ENCODE results near the gene CADM1. TPM values are rescaled to one million over a fixed set of nuclear protein-coding genes. Genes with fewer than 3 reads are reported as not detected.

CADM1 gene
- total RNA-seq, 1 donor from 2014 or later = 51.1 TPM

DNA sequence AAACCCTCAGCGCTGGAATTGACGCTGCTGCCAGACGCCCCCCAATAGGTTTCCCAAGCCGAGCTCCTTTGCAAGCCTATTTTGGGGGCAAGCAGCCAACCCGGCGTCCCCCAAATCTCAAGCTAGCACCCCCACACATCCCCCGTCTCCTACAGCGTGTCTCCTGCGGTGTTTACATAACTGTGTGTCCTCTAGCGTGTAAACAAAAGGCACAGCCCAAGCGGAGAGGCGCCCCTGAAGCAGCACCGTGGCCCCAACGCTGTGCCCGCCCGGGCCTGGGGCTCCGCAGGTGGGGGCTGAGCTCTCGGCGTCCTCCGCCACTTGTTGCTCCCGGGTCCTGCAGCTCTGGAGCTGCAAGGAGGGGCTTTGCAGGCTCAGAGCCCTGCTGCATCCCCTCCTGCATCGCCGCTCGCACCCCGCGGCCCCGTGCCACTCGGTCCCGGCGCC lies 1.6 kb downstream of the CADM1 start:
- H3K36me3 ChIP-seq = no peaks in the 10 kb centered on the region
- H3K27ac ChIP-seq (replicated peaks) = peak overlapping the region; percentile 94
- H3K9me3 ChIP-seq (replicated peaks) = no peaks in the 10 kb centered on the region
- H3K4me1 ChIP-seq = peaks cover 62% of the 10 kb centered on the region
- intact Hi-C loops (cut with micrococcal nuclease) = loop anchor here (10.0 kb wide), 1 partner anchor 172 kb away; no protein-coding TSS in a partner anchor
- TF ChIP-seq, protein P1, sequence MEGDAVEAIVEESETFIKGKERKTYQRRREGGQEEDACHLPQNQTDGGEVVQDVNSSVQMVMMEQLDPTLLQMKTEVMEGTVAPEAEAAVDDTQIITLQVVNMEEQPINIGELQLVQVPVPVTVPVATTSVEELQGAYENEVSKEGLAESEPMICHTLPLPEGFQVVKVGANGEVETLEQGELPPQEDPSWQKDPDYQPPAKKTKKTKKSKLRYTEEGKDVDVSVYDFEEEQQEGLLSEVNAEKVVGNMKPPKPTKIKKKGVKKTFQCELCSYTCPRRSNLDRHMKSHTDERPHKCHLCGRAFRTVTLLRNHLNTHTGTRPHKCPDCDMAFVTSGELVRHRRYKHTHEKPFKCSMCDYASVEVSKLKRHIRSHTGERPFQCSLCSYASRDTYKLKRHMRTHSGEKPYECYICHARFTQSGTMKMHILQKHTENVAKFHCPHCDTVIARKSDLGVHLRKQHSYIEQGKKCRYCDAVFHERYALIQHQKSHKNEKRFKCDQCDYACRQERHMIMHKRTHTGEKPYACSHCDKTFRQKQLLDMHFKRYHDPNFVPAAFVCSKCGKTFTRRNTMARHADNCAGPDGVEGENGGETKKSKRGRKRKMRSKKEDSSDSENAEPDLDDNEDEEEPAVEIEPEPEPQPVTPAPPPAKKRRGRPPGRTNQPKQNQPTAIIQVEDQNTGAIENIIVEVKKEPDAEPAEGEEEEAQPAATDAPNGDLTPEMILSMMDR (IDR thresholded peaks at IDR 0.05; ENCODE audit: borderline replicate concordance) = no peak
- H3K4me3 ChIP-seq = peak overlapping the region; percentile 73
- no peak for DNase-seq
- H3K27me3 ChIP-seq (ENCODE audit: low read depth) = peaks cover 80% of the 10 kb centered on the region

DNA sequence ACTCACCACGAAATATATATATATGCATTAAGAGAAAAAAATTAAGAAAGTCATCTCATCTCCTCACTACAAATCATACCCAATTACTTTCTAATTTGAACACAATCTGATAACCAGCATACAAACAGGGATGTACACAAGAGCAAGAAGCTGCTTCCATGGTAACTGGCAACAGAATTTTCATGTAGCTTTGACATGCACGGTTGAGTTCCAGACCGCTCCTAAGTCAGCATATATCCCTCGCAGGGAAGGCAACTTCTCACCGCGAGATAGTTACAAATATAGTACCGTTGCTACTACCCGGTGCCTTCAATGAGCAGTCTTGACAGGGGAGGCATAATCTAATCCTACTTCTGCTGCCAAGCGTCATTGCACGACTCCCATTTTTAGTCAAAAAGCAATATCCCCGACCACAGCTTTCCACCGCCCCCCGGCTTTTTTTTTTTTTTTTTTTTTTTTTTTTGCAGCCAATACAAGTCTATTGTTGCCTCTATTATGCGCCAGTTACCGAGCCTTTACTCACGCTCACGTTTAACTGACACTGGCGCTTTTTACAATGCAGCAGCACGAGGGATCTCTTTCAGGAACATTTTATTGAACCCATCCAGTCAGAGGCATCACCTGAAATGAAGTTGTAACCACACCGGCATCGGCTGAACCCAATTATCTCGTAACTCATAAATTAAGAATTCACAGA lies 2.2 kb downstream of the CADM1 start:
- H3K9me3 ChIP-seq (replicated peaks) = no peaks in the 10 kb centered on the region
- intact Hi-C loops (cut with micrococcal nuclease) = loop anchor here (10.0 kb wide), 1 partner anchor 173 kb away; no protein-coding TSS in a partner anchor
- peaks cover 65% of the 10 kb centered on the region for H3K4me1 ChIP-seq
- TF ChIP-seq, protein P1 (IDR thresholded peaks at IDR 0.05; ENCODE audit: borderline replicate concordance) = no peak
- no peaks in the 10 kb centered on the region for H3K36me3 ChIP-seq
- H3K4me3 ChIP-seq = peak overlapping the region; percentile 73
- no peak for DNase-seq
- H3K27me3 ChIP-seq (ENCODE audit: low read depth) = peaks cover 84% of the 10 kb centered on the region
- peak overlapping the region; percentile 94 for H3K27ac ChIP-seq (replicated peaks)

GRCh38 chr11:115501502-115501892 lies 2.7 kb downstream of the CADM1 start:
- Histone ChIP-seq H3K27ac (replicated peaks) (peak overlapping the region; percentile 25), H3K9me3 (replicated peaks) (no peaks in the 10 kb centered on the region), H3K4me1 (peaks cover 67% of the 10 kb centered on the region), H3K27me3 (ENCODE audit: low read depth) (peaks cover 82% of the 10 kb centered on the region), H3K36me3 (no peaks in the 10 kb centered on the region), H3K4me3 (peak overlapping the region; percentile 73)
- intact Hi-C loops (cut with micrococcal nuclease) = loop anchor here (10.0 kb wide), 1 partner anchor 173 kb away; no protein-coding TSS in a partner anchor
- TF ChIP-seq, protein P1 (IDR thresholded peaks at IDR 0.05; ENCODE audit: borderline replicate concordance) = no peak
- DNase-seq = no peak

- DNase-seq = no peak
- H3K27me3 ChIP-seq (ENCODE audit: low read depth) = peaks cover 75% of the 10 kb centered on the region
- TF ChIP-seq, protein P1 (IDR thresholded peaks at IDR 0.05; ENCODE audit: borderline replicate concordance) = no peak
- peaks cover 67% of the 10 kb centered on the region for H3K4me1 ChIP-seq
- no peaks in the 10 kb centered on the region for H3K9me3 ChIP-seq (replicated peaks)
- H3K36me3 ChIP-seq = no peaks in the 10 kb centered on the region
- H3K4me3 ChIP-seq = peak overlapping the region; percentile 73
- peak overlapping the region; percentile 25 for H3K27ac ChIP-seq (replicated peaks)
- intact Hi-C loops (cut with micrococcal nuclease) = loop anchor here (10.0 kb wide), 1 partner anchor 174 kb away; no protein-coding TSS in a partner anchor
Measured at GRCh38 chr11:115500547-115501501, 3.4 kb downstream of the CADM1 start.

GRCh38 chr11:115499891-115500290 lies 4.3 kb downstream of the CADM1 start:
- intact Hi-C loops (cut with micrococcal nuclease) = loop anchor here (10.0 kb wide), 1 partner anchor 175 kb away; no protein-coding TSS in a partner anchor
- Histone ChIP-seq H3K4me3 (no peak overlapping the region), H3K27me3 (ENCODE audit: low read depth) (peaks cover 66% of the 10 kb centered on the region), H3K4me1 (peaks cover 62% of the 10 kb centered on the region), H3K36me3 (no peaks in the 10 kb centered on the region), H3K27ac (replicated peaks) (no peak overlapping the region), H3K9me3 (replicated peaks) (no peaks in the 10 kb centered on the region)
- no peak for DNase-seq
- TF ChIP-seq, protein P1 (IDR thresholded peaks at IDR 0.05; ENCODE audit: borderline replicate concordance) = no peak
